Heart left ventricle (tissue), 16 donors: ENCODE results near the gene TUBA4A. TPM values are rescaled to one million over a fixed set of nuclear protein-coding genes. Genes with fewer than 3 reads are reported as not detected.
A peak's percentile ranks its signal among the peaks of the same experiment; 100 is the strongest.
"Not testable (repeated sequence)": the region's sequence is repeated elsewhere in the genome, so short reads cannot be mapped to it uniquely, and the experiment has no call there.

ENCODE experiments used
- ATAC-seq, 4 donors: fragments of 200-7000 bp; cut with Tn5 transposase; one replicate each; pipeline ENCODE4 v1.9.1; 2020 to 2022; ENCODE audit warnings: moderate library complexity in 4 of 4, mild to moderate bottlenecking in 3 of 4, moderate number of reproducible peaks in 1 of 4
- DNase-seq, 5 donors: peaks; one replicate each; pipeline ENCODE4 v3.0.0-alpha.2; 2020
- H3K27ac ChIP-seq, 12 donors: fragments of 200-600 bp; sonication (generic) in 4 of 12; one replicate each; pipeline versions ENCODE4 v1.5.0 to v1.8.0; 2016 to 2022; ENCODE audit warnings: mild to moderate bottlenecking in 2 of 12
- H3K27me3 ChIP-seq, 9 donors: fragments of 200-600 bp; sonication (generic) in 2 of 9; one replicate each; pipeline versions ENCODE4 v1.5.1 to v1.8.0; 2016 to 2022; ENCODE audit warnings: mild to moderate bottlenecking in 3 of 9
- H3K36me3 ChIP-seq, 9 donors: fragments of 200-600 bp; sonication (generic) in 2 of 9; one replicate each; pipeline versions ENCODE4 v1.5.0 to v1.8.0; 2018 to 2022; ENCODE audit warnings: mild to moderate bottlenecking in 2 of 9
- H3K4me1 ChIP-seq, 12 donors: fragments of 200-600 bp; sonication (generic) in 4 of 12; one replicate each; pipeline versions ENCODE4 v1.5.0 to v1.8.0; 2016 to 2022; ENCODE audit warnings: mild to moderate bottlenecking in 3 of 12
- H3K4me3 ChIP-seq, 12 donors: fragments of 200-600 bp; sonication (generic) in 4 of 12; one replicate each; pipeline versions ENCODE4 v1.5.0 to v1.8.0; 2017 to 2022; ENCODE audit warnings: mild to moderate bottlenecking in 9 of 12, moderate library complexity in 4 of 12
- H3K9me3 ChIP-seq, 12 donors: fragments of 200-600 bp; sonication (generic) in 4 of 12; one replicate each; pipeline versions ENCODE4 v1.5.0 to v1.8.0; 2016 to 2022; ENCODE audit warnings: mild to moderate bottlenecking in 1 of 12
- POLR2A ChIP-seq, 2 donors: fragments of 450-650 bp; IDR thresholded peaks; one replicate each; pipeline ENCODE4 v1.6.1; 2017; ENCODE audit warnings: antibody characterized with exemption in 2 of 2, mild to moderate bottlenecking in 2 of 2, moderate library complexity in 2 of 2
- WGBS, 4 donors: extraction: QIAGEN DNeasy Blood & Tissue Kit in 2 of 4; methylation state at CpG; one replicate each; pipeline versions ENCODE4 v1.1.5 to v1.1.7; 2013 to 2018; 5-methylcytosine and 5-hydroxymethylcytosine counted together
- intact Hi-C, 10 donors: fragments of 100-400 bp; cut with DNase I; formaldehyde crosslinking; loops; one replicate each; pipeline versions ENCODE4 v1.11.1 to v1.14.2; 2022
- polyA plus RNA-seq, 2 donors: library from polyadenylated mRNA; stranded (reverse); fragments of 200-250 nt; gene quantifications; one replicate each; pipeline ENCODE4 v1.2.3, GENCODE V29; 2013
- total RNA-seq, 9 donors: library from RNA; depleted of rRNA in 2 of 9; stranded (reverse); fragments of >200 nt in 2 of 9; fragmentation: NEBNext Ultra II Directional in 3 of 9; extraction: Animal tissue kit (Norgen Biotek cat#: 25700) in 3 of 9; gene quantifications; one replicate each; pipeline versions ENCODE4 v1.1.0 to v1.2.4, GENCODE V29; 2016 to 2023
- TF ChIP-seq, protein P1 (sequence below), 12 donors: fragments of 200-600 bp; sonication (generic) in 4 of 12; IDR thresholded peaks; one replicate each; pipeline versions ENCODE4 v1.5.0 to v1.8.0; 2018 to 2022; ENCODE audit warnings: antibody characterized with exemption in 12 of 12, mild to moderate bottlenecking in 5 of 12
- donor health status: ischemic (EF 13 %, LVEDD 7.1; RV severe dilation, severe dysfunction).
- donor health status: healthy with polysubstance abuse.
- donor health status: DM: no; HTN: yes; CAD: no.
- donor health status: DM: no; HTN: no; CAD: no.
- donor health status: ischemic (EF 25% LVEDD 6.9; RV normal size, moderate dysfunction).
- donor health status: ischemic (EF 25% LVEDD 5.7; RV mildly dilated, moderate dysfunction).
- donor health status: healthy.
- donor health status: DM: yes; HTN: yes; CAD: no.
- donor health status: ischemic (EF 35%, LVEDD 5.7; RV mildly dilated, moderate dysfunction).
- donor health status: nonischemic (EF 11% LVEDD 7.7; RV severe dilation, severe dysfunction).
- donor health status: DM: yes; HTN: yes; CAD: no.
- donor health status: PGD.
- donor health status: ischemic (EF 29% LVEDD 5.4; RV normal size, mild dysfunction).
- donor health status: nonischemic (EF 23%, LVEDD 6.1; RV moderate dilation, normal function).

Gene TUBA4A
- total and polyA plus RNA-seq, 11 donors = 137 to 381 (median 193) TPM

DNA sequence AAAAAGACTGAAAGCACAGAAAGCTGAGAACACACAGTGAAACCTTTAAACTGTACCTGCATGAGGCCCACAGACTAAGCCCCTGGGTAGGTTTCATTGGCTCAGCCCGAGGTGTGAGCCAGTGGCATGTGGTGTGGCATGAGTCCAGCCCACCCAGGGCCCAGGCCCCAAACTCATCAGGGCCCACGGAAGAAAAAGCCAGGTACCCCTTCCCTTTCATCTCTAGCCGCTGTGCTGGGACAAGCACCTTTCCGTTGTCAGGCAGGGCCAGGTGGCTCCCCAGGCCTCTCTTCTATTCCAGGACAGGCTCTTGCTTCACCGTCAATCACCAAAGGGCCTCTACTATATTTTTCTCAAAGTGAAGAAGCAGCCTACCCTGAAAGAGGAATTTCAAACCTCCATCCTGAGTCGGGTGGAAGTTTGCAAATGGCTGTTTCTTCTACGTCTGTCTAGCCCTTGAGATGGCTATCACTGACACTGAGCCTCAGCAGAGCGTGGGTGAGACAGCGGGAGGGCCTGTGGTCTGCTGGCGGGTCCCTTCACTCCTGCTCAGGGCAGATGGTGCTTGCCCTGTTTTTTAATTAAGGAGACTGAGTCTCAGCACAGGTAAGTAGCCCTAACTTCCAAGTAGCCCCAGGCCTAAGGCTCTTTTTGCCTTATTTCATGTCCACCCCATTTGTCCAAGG, 34.0 kb upstream of the TUBA4A start:
- DNase-seq (peak in 1 of 5 donors; percentile 15), ATAC-seq (no peak)
- no peaks in the 10 kb centered on the region for H3K9me3 ChIP-seq
- intact Hi-C loops = no loop called here
- peaks cover 0 to 19% (median 3%) of the 10 kb centered on the region in 12 donors for H3K4me1 ChIP-seq
- TF ChIP-seq POLR2A (IDR thresholded peaks at IDR 0.05) = no peak
- TF ChIP-seq, protein P1, sequence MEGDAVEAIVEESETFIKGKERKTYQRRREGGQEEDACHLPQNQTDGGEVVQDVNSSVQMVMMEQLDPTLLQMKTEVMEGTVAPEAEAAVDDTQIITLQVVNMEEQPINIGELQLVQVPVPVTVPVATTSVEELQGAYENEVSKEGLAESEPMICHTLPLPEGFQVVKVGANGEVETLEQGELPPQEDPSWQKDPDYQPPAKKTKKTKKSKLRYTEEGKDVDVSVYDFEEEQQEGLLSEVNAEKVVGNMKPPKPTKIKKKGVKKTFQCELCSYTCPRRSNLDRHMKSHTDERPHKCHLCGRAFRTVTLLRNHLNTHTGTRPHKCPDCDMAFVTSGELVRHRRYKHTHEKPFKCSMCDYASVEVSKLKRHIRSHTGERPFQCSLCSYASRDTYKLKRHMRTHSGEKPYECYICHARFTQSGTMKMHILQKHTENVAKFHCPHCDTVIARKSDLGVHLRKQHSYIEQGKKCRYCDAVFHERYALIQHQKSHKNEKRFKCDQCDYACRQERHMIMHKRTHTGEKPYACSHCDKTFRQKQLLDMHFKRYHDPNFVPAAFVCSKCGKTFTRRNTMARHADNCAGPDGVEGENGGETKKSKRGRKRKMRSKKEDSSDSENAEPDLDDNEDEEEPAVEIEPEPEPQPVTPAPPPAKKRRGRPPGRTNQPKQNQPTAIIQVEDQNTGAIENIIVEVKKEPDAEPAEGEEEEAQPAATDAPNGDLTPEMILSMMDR (IDR thresholded peaks at IDR 0.05) = no peak
- H3K36me3 ChIP-seq = peaks cover 0 to 40% (median 30%) of the 10 kb centered on the region in 9 donors
- no peak overlapping the region for H3K4me3 ChIP-seq
- H3K27me3 ChIP-seq = no peaks in the 10 kb centered on the region
- 79 to 86% (median 80%) methylated on average over 10 of the region's 10 CpGs for WGBS, 4 donors
- H3K27ac ChIP-seq = no peak overlapping the region

DNA sequence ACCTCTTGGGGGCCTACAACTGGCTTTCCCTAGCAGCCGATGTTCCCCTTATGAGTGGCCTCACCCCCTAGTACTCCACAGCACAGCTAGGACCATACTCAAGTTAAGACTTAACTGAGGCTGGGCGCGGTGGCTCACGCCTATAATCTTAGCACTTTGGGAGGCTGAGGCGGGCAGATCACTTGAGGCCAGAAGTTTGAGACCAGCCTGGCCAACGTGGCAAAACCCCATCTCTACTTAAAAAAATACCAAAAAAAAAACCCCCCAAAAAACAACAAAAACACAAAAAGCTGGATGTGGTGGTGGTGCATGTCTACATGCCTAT, 33.4 kb upstream of the TUBA4A start:
- DNase-seq, H3K9me3 ChIP-seq, ATAC-seq, H3K4me3 ChIP-seq, intact Hi-C loops, H3K27me3 ChIP-seq: not testable (repeated sequence)
- Histone ChIP-seq H3K27ac (peak overlapping the region in 1 of 12 donors; percentile 24), H3K36me3 (peaks cover 0 to 46% (median 37%) of the 10 kb centered on the region in 9 donors), H3K4me1 (peaks cover 0 to 19% (median 3%) of the 10 kb centered on the region in 12 donors)
- WGBS, 4 donors = 85 to 95% (median 91%) methylated on average over 6 of the region's 6 CpGs

DNA sequence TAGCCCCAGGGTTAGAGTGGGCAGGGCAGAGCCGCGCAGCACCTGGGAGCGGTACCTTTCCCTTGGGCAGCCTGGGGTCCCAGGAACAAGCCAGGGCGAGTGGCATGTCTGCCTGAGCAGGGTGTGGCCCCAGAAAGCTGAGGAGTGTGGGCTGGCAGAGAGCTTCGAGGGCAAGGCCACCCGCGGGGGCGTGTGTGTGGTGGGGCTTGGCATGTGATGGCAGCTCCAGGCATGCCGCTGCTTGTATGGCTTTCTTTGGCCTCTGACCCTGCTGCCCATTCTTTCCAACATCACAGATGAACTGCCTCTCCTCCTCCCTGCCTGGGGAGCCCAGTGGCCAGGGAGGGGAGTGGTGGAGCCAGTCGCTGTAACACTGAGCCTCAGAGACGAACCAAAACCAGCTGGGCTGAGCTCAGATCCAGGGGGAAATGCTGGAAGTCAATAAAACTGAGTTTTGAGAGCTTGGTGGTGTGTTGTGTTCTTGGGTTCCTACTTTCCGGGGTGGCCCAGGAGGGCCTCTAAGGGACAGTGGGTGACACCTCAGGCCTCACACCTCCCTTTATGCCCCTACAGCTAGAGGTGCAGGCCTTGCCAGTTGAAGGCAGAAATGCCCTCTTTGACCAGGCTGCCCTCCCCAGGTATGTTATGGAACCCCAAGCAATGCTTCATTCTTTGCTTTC, 32.9 kb upstream of the TUBA4A start:
- intact Hi-C loops = no loop called here
- H3K27me3 ChIP-seq = no peaks in the 10 kb centered on the region
- peaks cover 0 to 19% (median 3%) of the 10 kb centered on the region in 12 donors for H3K4me1 ChIP-seq
- 82 to 86% (median 84%) methylated on average over 6 to 12 of the region's 12 CpGs for WGBS, 4 donors
- no peak overlapping the region for H3K4me3 ChIP-seq
- TF ChIP-seq, protein P1 (IDR thresholded peaks at IDR 0.05) = no peak
- TF ChIP-seq POLR2A (IDR thresholded peaks at IDR 0.05) = no peak
- H3K27ac ChIP-seq = peak overlapping the region in 3 of 12 donors; percentile 3 to 24 (median 19)
- peaks cover 0 to 51% (median 42%) of the 10 kb centered on the region in 9 donors for H3K36me3 ChIP-seq
- DNase-seq = no peak
- peak in 1 of 4 donors; percentile 4 for ATAC-seq
- H3K9me3 ChIP-seq = no peaks in the 10 kb centered on the region

DNA sequence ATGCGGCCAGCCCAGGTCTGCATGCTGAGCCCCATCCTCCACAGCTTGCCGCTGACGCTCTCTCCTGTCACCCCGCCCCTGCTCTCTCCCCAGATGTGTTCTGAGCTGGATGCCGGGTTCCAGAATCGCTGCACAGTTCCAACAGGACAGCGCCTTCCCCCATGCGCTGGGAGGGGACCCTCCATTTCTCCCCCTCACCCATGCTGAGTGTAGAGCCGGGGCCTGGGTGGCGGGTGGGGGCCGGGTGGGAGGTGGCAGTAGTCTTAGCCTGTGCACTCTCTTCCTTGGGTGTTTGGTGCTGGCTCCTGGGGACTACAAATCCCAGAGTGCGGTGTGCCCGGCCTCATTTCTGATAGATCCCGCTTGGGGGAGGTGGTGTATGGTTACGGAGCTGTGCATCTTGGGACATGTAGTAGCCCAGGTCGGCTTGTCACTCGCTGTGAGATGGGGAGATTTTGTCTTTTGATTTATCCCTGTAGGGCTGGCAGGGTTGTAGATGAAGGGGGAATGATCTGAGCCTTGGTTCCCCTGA, 32.2 kb upstream of the TUBA4A start:
- WGBS, 4 donors = 73 to 80% (median 76%) methylated on average over 16 to 17 of the region's 17 CpGs
- H3K36me3 ChIP-seq = peaks cover 0 to 57% (median 48%) of the 10 kb centered on the region in 9 donors
- H3K4me1 ChIP-seq = peaks cover 0 to 19% (median 3%) of the 10 kb centered on the region in 12 donors
- no peaks in the 10 kb centered on the region for H3K9me3 ChIP-seq
- peak overlapping the region in 4 of 12 donors; percentile 3 to 30 (median 22) for H3K27ac ChIP-seq
- no peaks in the 10 kb centered on the region for H3K27me3 ChIP-seq
- DNase-seq (peak in 2 of 5 donors; percentile 40 to 62), ATAC-seq (peak in 3 of 4 donors; percentile 34 to 54 (median 53))
- intact Hi-C loops = no loop called here
- TF ChIP-seq POLR2A (IDR thresholded peaks at IDR 0.05) = no peak
- TF ChIP-seq, protein P1 (IDR thresholded peaks at IDR 0.05) = no peak
- no peak overlapping the region for H3K4me3 ChIP-seq
